HepG2 (cell line): ENCODE measurements around the gene PLIN3. TPM values are rescaled to one million over a fixed set of nuclear protein-coding genes. Genes with fewer than 3 reads are reported as not detected.

Experiments
- ARID2 ChIP-seq: sonication (generic); formaldehyde crosslinking; IDR thresholded peaks from 2 replicates; pipeline ENCODE4 v1.8.1; 2022; ENCODE audit warnings: mild to moderate bottlenecking, missing genetic modification reagents, borderline replicate concordance
- ARNTL ChIP-seq: sonication (generic); formaldehyde crosslinking; IDR thresholded peaks from 2 replicates; pipeline ENCODE4 v1.4.0; 2020; ENCODE audit warnings: mild to moderate bottlenecking, missing genetic modification reagents
- DNMT3B ChIP-seq: conservative IDR thresholded peaks from 2 replicates; pipeline ENCODE4 v1.6.1; 2016; ENCODE audit warnings: missing biosample characterization, control low read depth
- GZF1 ChIP-seq: sonication (generic); formaldehyde crosslinking; IDR thresholded peaks from 2 replicates; pipeline ENCODE4 v1.5.1; 2020; ENCODE audit warnings: mild to moderate bottlenecking, missing genetic modification reagents
- KAT2B ChIP-seq: fragments of 150-350 bp; IDR thresholded peaks from 2 replicates; pipeline ENCODE4 v1.6.1; 2014; ENCODE audit warnings: low read depth, low read length, borderline replicate concordance
- REXO4 ChIP-seq: sonication (generic); formaldehyde crosslinking; IDR thresholded peaks from 2 replicates; pipeline ENCODE4 v1.8.0; 2022; ENCODE audit warnings: missing genetic modification reagents, mild to moderate bottlenecking, borderline replicate concordance
- SP5 ChIP-seq: IDR thresholded peaks from 2 replicates; pipeline ENCODE4 v1.6.1; 2016; ENCODE audit warnings: low read depth, borderline replicate concordance
- TCF12 ChIP-seq, 2 experiments: fragments of 450-650 bp in 1 of 2; sonication (generic) in 1 of 2; formaldehyde crosslinking in 1 of 2; IDR thresholded peaks; 2 replicates each; pipeline versions ENCODE4 v1.6.1 to v1.8.0; 2017 to 2022; ENCODE audit warnings: antibody characterized with exemption in 1 of 2, mild to moderate bottlenecking in 1 of 2, missing genetic modification reagents in 1 of 2, moderate library complexity in 1 of 2
- ZNF790 ChIP-seq: sonication (generic); formaldehyde crosslinking; IDR thresholded peaks from 2 replicates; pipeline ENCODE4 v1.8.0; 2022; ENCODE audit warnings: missing genetic modification reagents, mild to moderate bottlenecking, borderline replicate concordance
- polyA plus RNA-seq, 8 experiments: library from polyadenylated mRNA; depleted of rRNA in 3 of 8; stranded (reverse) in 7 of 8; unstranded in 1 of 8; fragments of >200 nt; fragmentation: Illumina TruSeq in 4 of 8; extraction: Trizol in 4 of 8; gene quantifications; 2 replicates each; pipeline versions ENCODE4 v1.2.1 to v1.2.3, GENCODE V29; 2011 to 2016; ENCODE audit warnings: low read depth in 4 of 8, missing spikeins in 1 of 8, mixed read lengths in 1 of 8; ENCODE audit not compliant: insufficient read depth in 1 of 8
- total RNA-seq, 5 experiments: library from RNA; depleted of rRNA; stranded (reverse); fragments of >200 nt; fragmentation: Illumina TruSeq; extraction: Trizol; gene quantifications; 2 replicates each; pipeline ENCODE4 v1.2.3, GENCODE V29; 2016; ENCODE audit warnings: low read depth in 1 of 5
- TF ChIP-seq, protein P1 (sequence below), 2 experiments: sonication (generic) in 1 of 2; formaldehyde crosslinking in 1 of 2; IDR thresholded peaks; 2 replicates each; pipeline versions ENCODE4 v1.6.1 to v1.9.0; 2014 to 2022; ENCODE audit warnings: antibody characterized with exemption in 1 of 2, borderline replicate concordance in 1 of 2, inconsistent platforms in 1 of 2, low read depth in 1 of 2, missing genetic modification reagents in 1 of 2
- TF ChIP-seq, protein P2 (sequence below): sonication (generic); formaldehyde crosslinking; IDR thresholded peaks from 2 replicates; pipeline ENCODE4 v1.4.0; 2020; ENCODE audit warnings: missing genetic modification reagents
- TF ChIP-seq, protein P3 (sequence below): sonication (generic); formaldehyde crosslinking; IDR thresholded peaks from 2 replicates; pipeline ENCODE4 v1.5.0; 2020; ENCODE audit warnings: mild to moderate bottlenecking, missing genetic modification reagents
- TF ChIP-seq, protein P4 (sequence below): sonication (generic); formaldehyde crosslinking; IDR thresholded peaks from 2 replicates; pipeline ENCODE4 v1.5.0; 2020; ENCODE audit warnings: missing genetic modification reagents, mild to moderate bottlenecking, borderline replicate concordance
- TF ChIP-seq, protein P5 (sequence below), 2 experiments: sonication (generic) in 1 of 2; formaldehyde crosslinking in 1 of 2; IDR thresholded peaks; 2 replicates each; pipeline versions ENCODE4 v1.5.1 to v1.6.1; 2011 to 2020; ENCODE audit warnings: borderline replicate concordance in 1 of 2, low read depth in 1 of 2, low read length in 1 of 2, mild to moderate bottlenecking in 1 of 2, missing genetic modification reagents in 1 of 2, moderate library complexity in 1 of 2

Gene PLIN3
- total and polyA plus RNA-seq, 2 of the 13 experiments (the other 11 are each of a cell fraction or from before 2014, with no cell fraction given): 49.3 to 57.9 TPM

DNA sequence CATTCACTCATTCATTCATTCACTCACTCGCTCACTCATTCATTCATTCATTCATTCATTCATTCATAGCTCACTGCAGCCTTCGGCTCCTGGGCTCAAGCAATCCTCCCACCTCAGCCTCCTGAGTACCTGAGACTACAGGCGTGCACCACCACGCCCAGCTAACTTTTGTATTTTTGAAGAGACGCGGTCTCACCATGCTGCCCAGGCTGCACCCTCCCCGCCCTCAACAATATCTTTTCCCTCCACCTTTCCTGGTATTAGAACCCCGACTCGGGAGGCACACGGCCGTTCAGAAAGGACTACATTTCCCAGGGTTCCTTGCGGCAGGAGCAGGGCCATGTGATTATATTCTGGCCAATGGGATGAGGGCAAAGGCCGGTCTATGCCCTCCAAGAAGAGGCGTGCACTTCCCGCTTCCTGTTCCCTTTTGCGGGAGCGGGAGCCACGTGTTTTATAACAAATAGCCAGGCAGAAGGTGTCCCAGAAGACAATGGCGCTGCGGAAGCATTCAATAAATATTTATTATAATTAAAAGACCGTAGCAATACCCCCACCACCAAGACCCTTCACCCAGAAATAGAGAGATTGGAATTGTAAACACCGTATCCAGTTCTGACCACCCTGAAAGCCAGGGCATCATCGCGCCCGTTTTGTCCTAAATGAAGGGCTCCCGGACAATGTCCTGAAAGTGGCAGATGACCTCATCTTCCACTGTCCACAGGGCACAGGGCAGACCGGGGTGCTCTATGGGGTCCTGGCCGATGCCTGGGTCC, 51.9 kb downstream of the PLIN3 start (continued):
- TF ChIP-seq, protein P1, sequence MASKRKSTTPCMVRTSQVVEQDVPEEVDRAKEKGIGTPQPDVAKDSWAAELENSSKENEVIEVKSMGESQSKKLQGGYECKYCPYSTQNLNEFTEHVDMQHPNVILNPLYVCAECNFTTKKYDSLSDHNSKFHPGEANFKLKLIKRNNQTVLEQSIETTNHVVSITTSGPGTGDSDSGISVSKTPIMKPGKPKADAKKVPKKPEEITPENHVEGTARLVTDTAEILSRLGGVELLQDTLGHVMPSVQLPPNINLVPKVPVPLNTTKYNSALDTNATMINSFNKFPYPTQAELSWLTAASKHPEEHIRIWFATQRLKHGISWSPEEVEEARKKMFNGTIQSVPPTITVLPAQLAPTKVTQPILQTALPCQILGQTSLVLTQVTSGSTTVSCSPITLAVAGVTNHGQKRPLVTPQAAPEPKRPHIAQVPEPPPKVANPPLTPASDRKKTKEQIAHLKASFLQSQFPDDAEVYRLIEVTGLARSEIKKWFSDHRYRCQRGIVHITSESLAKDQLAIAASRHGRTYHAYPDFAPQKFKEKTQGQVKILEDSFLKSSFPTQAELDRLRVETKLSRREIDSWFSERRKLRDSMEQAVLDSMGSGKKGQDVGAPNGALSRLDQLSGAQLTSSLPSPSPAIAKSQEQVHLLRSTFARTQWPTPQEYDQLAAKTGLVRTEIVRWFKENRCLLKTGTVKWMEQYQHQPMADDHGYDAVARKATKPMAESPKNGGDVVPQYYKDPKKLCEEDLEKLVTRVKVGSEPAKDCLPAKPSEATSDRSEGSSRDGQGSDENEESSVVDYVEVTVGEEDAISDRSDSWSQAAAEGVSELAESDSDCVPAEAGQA (IDR thresholded peaks at IDR 0.05; ENCODE audit: low read depth): no peak; the same call in 1 of the 2 replicates
- TF ChIP-seq, protein P1 (CRISPR knock-in tag; IDR thresholded peaks at IDR 0.05; ENCODE audit: borderline replicate concordance): no peak
- TF ChIP-seq REXO4 (CRISPR knock-in tag) (no peak), ARID2 (CRISPR knock-in tag) (no peak), SP5 (CRISPR knock-in tag) (no peak), KAT2B (no peak), ZNF790 (no peak), TCF12 (IDR thresholded peaks at IDR 0.05) (no peak), TCF12 (CRISPR knock-in tag; IDR thresholded peaks at IDR 0.05) (no peak), GZF1 (CRISPR knock-in tag) (no peak), ARNTL (CRISPR knock-in tag) (0 out of 2 replicates have a peak, but pooled peaks have one; percentile 45), DNMT3B (no peak)
- TF ChIP-seq, protein P2, sequence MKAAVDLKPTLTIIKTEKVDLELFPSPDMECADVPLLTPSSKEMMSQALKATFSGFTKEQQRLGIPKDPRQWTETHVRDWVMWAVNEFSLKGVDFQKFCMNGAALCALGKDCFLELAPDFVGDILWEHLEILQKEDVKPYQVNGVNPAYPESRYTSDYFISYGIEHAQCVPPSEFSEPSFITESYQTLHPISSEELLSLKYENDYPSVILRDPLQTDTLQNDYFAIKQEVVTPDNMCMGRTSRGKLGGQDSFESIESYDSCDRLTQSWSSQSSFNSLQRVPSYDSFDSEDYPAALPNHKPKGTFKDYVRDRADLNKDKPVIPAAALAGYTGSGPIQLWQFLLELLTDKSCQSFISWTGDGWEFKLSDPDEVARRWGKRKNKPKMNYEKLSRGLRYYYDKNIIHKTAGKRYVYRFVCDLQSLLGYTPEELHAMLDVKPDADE (CRISPR knock-in tag): no peak
- TF ChIP-seq, protein P3, sequence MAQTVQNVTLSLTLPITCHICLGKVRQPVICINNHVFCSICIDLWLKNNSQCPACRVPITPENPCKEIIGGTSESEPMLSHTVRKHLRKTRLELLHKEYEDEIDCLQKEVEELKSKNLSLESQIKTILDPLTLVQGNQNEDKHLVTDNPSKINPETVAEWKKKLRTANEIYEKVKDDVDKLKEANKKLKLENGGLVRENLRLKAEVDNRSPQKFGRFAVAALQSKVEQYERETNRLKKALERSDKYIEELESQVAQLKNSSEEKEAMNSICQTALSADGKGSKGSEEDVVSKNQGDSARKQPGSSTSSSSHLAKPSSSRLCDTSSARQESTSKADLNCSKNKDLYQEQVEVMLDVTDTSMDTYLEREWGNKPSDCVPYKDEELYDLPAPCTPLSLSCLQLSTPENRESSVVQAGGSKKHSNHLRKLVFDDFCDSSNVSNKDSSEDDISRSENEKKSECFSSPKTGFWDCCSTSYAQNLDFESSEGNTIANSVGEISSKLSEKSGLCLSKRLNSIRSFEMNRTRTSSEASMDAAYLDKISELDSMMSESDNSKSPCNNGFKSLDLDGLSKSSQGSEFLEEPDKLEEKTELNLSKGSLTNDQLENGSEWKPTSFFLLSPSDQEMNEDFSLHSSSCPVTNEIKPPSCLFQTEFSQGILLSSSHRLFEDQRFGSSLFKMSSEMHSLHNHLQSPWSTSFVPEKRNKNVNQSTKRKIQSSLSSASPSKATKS (CRISPR knock-in tag): no peak
- TF ChIP-seq, protein P4, sequence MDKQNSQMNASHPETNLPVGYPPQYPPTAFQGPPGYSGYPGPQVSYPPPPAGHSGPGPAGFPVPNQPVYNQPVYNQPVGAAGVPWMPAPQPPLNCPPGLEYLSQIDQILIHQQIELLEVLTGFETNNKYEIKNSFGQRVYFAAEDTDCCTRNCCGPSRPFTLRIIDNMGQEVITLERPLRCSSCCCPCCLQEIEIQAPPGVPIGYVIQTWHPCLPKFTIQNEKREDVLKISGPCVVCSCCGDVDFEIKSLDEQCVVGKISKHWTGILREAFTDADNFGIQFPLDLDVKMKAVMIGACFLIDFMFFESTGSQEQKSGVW: no peak
- TF ChIP-seq, protein P5, sequence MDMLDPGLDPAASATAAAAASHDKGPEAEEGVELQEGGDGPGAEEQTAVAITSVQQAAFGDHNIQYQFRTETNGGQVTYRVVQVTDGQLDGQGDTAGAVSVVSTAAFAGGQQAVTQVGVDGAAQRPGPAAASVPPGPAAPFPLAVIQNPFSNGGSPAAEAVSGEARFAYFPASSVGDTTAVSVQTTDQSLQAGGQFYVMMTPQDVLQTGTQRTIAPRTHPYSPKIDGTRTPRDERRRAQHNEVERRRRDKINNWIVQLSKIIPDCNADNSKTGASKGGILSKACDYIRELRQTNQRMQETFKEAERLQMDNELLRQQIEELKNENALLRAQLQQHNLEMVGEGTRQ (IDR thresholded peaks at IDR 0.05; ENCODE audit: low read depth, low read length): peak; percentile 94
- TF ChIP-seq, protein P5 (CRISPR knock-in tag; IDR thresholded peaks at IDR 0.05; ENCODE audit: borderline replicate concordance): peak; percentile 99
